Uterus (tissue), 2 donors: ENCODE data around the gene EPB41L1.

Experiments
- CTCF ChIP-seq, 4 experiments: fragments of 200-600 bp in 2 of 4; fragments of 450-650 bp in 2 of 4; sonication (generic) in 2 of 4; IDR thresholded peaks; one replicate each; pipeline ENCODE4 v1.5.1; 2016 to 2019; ENCODE audit warnings: antibody characterized with exemption in 4 of 4, mild to moderate bottlenecking in 2 of 4, moderate library complexity in 1 of 4
- POLR2A ChIP-seq, 2 donors: fragments of 450-650 bp; IDR thresholded peaks; one replicate each; pipeline ENCODE4 v1.6.1; 2016; ENCODE audit warnings: antibody characterized with exemption in 2 of 2, mild to moderate bottlenecking in 1 of 2, moderate library complexity in 1 of 2

- TF ChIP-seq POLR2A (IDR thresholded peaks at IDR 0.05) = no peak
- TF ChIP-seq CTCF (IDR thresholded peaks at IDR 0.05) = no peak
These were observed 5.5 kb upstream of the EPB41L1 start for GRCh38 chr20:36149012-36149411.
